SK-N-SH (cell line): Measurements from ENCODE around the gene ARID5A. TPM values are rescaled to one million over a fixed set of nuclear protein-coding genes. Genes with fewer than 3 reads are reported as not detected.

Source experiments
- CTCF ChIA-PET: fragments of 300-600, 350-600 bp; formaldehyde crosslinking; extraction: SDS; loops from one replicate; lab custom pipeline; 2021; lab: Yijun Ruan, JAX
- POLR2A ChIA-PET: fragments of 350-600 bp; sonication (Branson Sonifier 250); formaldehyde crosslinking; extraction: SDS; loops from one replicate; lab custom pipeline; 2020; ENCODE audit warnings: antibody characterized with exemption, inconsistent platforms; lab: Yijun Ruan, JAX
- DNase-seq: peaks from one replicate; pipeline ENCODE4 v3.0.0; 2012
- H2AFZ ChIP-seq: fragments of 200-600 bp; sonication (generic); 2 replicates; pipeline ENCODE4 v1.8.1; 2016; ENCODE audit warnings: antibody characterized with exemption, mild to moderate bottlenecking, low read depth
- H3F3A ChIP-seq: fragments of 200-600 bp; sonication (generic); replicated peaks from 2 replicates; pipeline ENCODE3; 2016; ENCODE audit warnings: antibody characterized with exemption, mild to moderate bottlenecking; ENCODE audit not compliant: insufficient read depth
- H3K27ac ChIP-seq, 2 experiments: fragments of 200-500 bp in 1 of 2; fragments of 200-600 bp in 1 of 2; sonication (Bioruptor generic) in 1 of 2; sonication (generic), shearing (Covaris generic) in 1 of 2; 2 replicates each; pipeline versions ENCODE4 v1.5.1 to v1.6.1; 2014 to 2016; ENCODE audit warnings: low read depth in 2 of 2, inconsistent platforms in 1 of 2, low read length in 1 of 2, mild to moderate bottlenecking in 1 of 2, mixed read lengths in 1 of 2
- H3K27me3 ChIP-seq: fragments of 200-600 bp; sonication (generic), shearing (Covaris generic); 2 replicates; pipeline ENCODE4 v1.6.1; 2016; ENCODE audit warnings: mixed run types; ENCODE audit not compliant: insufficient read depth
- H3K36me3 ChIP-seq, 2 experiments: fragments of 200-500 bp in 1 of 2; fragments of 200-600 bp in 1 of 2; sonication (Bioruptor generic) in 1 of 2; sonication (generic) in 1 of 2; replicated peaks in 1 of 2; 2 replicates each; pipeline versions ENCODE3 to v1.5.1; 2014 to 2016; ENCODE audit warnings: low read length in 1 of 2, mild to moderate bottlenecking in 1 of 2; ENCODE audit not compliant: insufficient read depth in 2 of 2, control insufficient read depth in 1 of 2
- H3K4me1 ChIP-seq, 2 experiments: fragments of 200-500 bp in 1 of 2; fragments of 200-600 bp in 1 of 2; sonication (Bioruptor generic) in 1 of 2; sonication (generic), shearing (Covaris generic) in 1 of 2; 2 replicates each; pipeline versions ENCODE4 v1.5.1 to v1.6.1; 2014 to 2016; ENCODE audit warnings: low read depth in 1 of 2, low read length in 1 of 2, mixed run types in 1 of 2; ENCODE audit not compliant: insufficient read depth in 2 of 2, control insufficient read depth in 1 of 2
- H3K4me2 ChIP-seq: fragments of 200-600 bp; sonication (generic), shearing (Covaris generic); 2 replicates; pipeline ENCODE4 v1.6.1; 2017; ENCODE audit warnings: mixed run types
- H3K4me3 ChIP-seq, 2 experiments: fragments of 200-500 bp in 1 of 2; fragments of 200-600 bp in 1 of 2; sonication (Bioruptor generic) in 1 of 2; sonication (generic), shearing (Covaris generic) in 1 of 2; 2 replicates each; pipeline versions ENCODE4 v1.5.1 to v1.8.1; 2014 to 2016; ENCODE audit warnings: low read depth in 2 of 2, inconsistent platforms in 1 of 2, low read length in 1 of 2, mild to moderate bottlenecking in 1 of 2, mixed read lengths in 1 of 2, moderate library complexity in 1 of 2
- H3K79me2 ChIP-seq: fragments of 200-600 bp; sonication (generic); 2 replicates; pipeline ENCODE4 v1.8.1; 2017; ENCODE audit warnings: mild to moderate bottlenecking; ENCODE audit not compliant: insufficient read depth
- H3K9ac ChIP-seq: fragments of 200-600 bp; sonication (generic); 2 replicates; pipeline ENCODE4 v1.6.1; 2017; ENCODE audit warnings: mixed run types
- H3K9me2 ChIP-seq: fragments of 200-600 bp; sonication (generic); 2 replicates; pipeline ENCODE4 v1.6.1; 2017; ENCODE audit warnings: mixed run types
- H3K9me3 ChIP-seq: fragments of 200-600 bp; sonication (generic); 2 replicates; pipeline ENCODE4 v1.6.1; 2017; ENCODE audit warnings: mixed run types, mild to moderate bottlenecking, moderate library complexity
- H4K20me1 ChIP-seq: fragments of 200-600 bp; sonication (generic); 2 replicates; pipeline ENCODE4 v1.6.1; 2017; ENCODE audit warnings: mild to moderate bottlenecking, mixed run types; ENCODE audit not compliant: insufficient read depth
- CHD2 ChIP-seq: fragments of 150-350 bp; IDR thresholded peaks from 2 replicates; pipeline ENCODE4 v1.6.1; 2018; ENCODE audit warnings: low read length; ENCODE audit not compliant: partially characterized antibody
- CTCF ChIP-seq: fragments of 200-600 bp; sonication (generic); IDR thresholded peaks from 2 replicates; pipeline ENCODE4 v1.6.1; 2017; ENCODE audit warnings: antibody characterized with exemption, mild to moderate bottlenecking, moderate library complexity
- EZH2phosphoT487 ChIP-seq: fragments of 200-600 bp; sonication (generic); IDR thresholded peaks from 2 replicates; pipeline ENCODE4 v1.6.1; 2017; ENCODE audit warnings: low read depth, mixed run types, mild to moderate bottlenecking, antibody characterized with exemption, moderate library complexity, borderline replicate concordance
- FOXJ3 ChIP-seq: sonication (generic); formaldehyde crosslinking; IDR thresholded peaks from 2 replicates; pipeline ENCODE4 v1.5.1; 2020; ENCODE audit warnings: mild to moderate bottlenecking, missing genetic modification reagents
- FOXM1 ChIP-seq: IDR thresholded peaks from 2 replicates; pipeline ENCODE4 v1.4.0; 2012; ENCODE audit warnings: low read depth, mild to moderate bottlenecking
- GATA2 ChIP-seq: sonication (generic); formaldehyde crosslinking; IDR thresholded peaks from 2 replicates; pipeline ENCODE4 v1.5.0; 2020; ENCODE audit warnings: mild to moderate bottlenecking, missing genetic modification reagents
- JUND ChIP-seq: IDR thresholded peaks from 2 replicates; pipeline ENCODE4 v1.4.0; 2012
- MEF2A ChIP-seq: IDR thresholded peaks from 2 replicates; pipeline ENCODE4 v1.4.0; 2012; ENCODE audit warnings: low read depth, borderline replicate concordance
- NFIC ChIP-seq: IDR thresholded peaks from 2 replicates; pipeline ENCODE4 v1.4.0; 2012; ENCODE audit warnings: borderline replicate concordance
- NRF1 ChIP-seq: IDR thresholded peaks from 2 replicates; pipeline ENCODE4 v1.6.1; 2012; ENCODE audit warnings: low read depth, mild to moderate bottlenecking, low read length
- PBX3 ChIP-seq: IDR thresholded peaks from 2 replicates; pipeline ENCODE4; 2012
- RCOR1 ChIP-seq: fragments of 150-350 bp; IDR thresholded peaks from 2 replicates; pipeline ENCODE4 v1.6.1; 2017; ENCODE audit warnings: antibody characterized with exemption, low read length
- RFX5 ChIP-seq: IDR thresholded peaks from 2 replicates; pipeline ENCODE4 v1.6.1; 2012; ENCODE audit warnings: mild to moderate bottlenecking, improper control_type of control experiment, low read length
- RXRA ChIP-seq: IDR thresholded peaks from 2 replicates; pipeline ENCODE4 v1.4.0; 2012; ENCODE audit warnings: low read depth, mild to moderate bottlenecking, borderline replicate concordance
- SMC3 ChIP-seq: IDR thresholded peaks from 2 replicates; pipeline ENCODE4 v1.6.1; 2012; ENCODE audit warnings: low read depth, low read length, improper control_type of control experiment
- TAF1 ChIP-seq: IDR thresholded peaks from 2 replicates; pipeline ENCODE4 v1.6.1; 2012; ENCODE audit warnings: low read depth, mild to moderate bottlenecking, low read length, moderate library complexity, borderline replicate concordance
- TEAD4 ChIP-seq: IDR thresholded peaks from 2 replicates; pipeline ENCODE4 v1.4.0; 2012; ENCODE audit warnings: mild to moderate bottlenecking, borderline replicate concordance; ENCODE audit not compliant: insufficient read depth
- USF1 ChIP-seq: IDR thresholded peaks from 2 replicates; pipeline ENCODE4 v1.4.0; 2012; ENCODE audit warnings: low read depth, borderline replicate concordance
- ZBTB33 ChIP-seq: IDR thresholded peaks from 2 replicates; pipeline ENCODE4 v1.4.0; 2012; ENCODE audit warnings: low read depth, borderline replicate concordance
- WGBS: methylation state at CpG from one replicate; pipeline ENCODE4 v1.1.6; 2017; ENCODE audit warnings: low lambda C conversion rate; 5-methylcytosine and 5-hydroxymethylcytosine counted together
- polyA plus RNA-seq, 3 experiments: library from polyadenylated mRNA; depleted of rRNA; stranded (reverse); fragments of >200 nt; gene quantifications; 2 replicates each; pipeline ENCODE4 v1.2.3, GENCODE V29; 2012

Gene ARID5A
- polyA plus RNA-seq, 1 of the 3 experiments (the other 2 are of a cell fraction), result 3.3 TPM

GRCh38 chr2:96601382-96602292, 65.1 kb downstream of the ARID5A start:
- H3F3A ChIP-seq, result no peaks in the 10 kb centered on the region
- no peaks in the 10 kb centered on the region for H3K27me3 ChIP-seq
- no peak overlapping the region for H3K4me2 ChIP-seq
- TF ChIP-seq SMC3, result no peak
- TF ChIP-seq PBX3, result no peak
- no peak for TF ChIP-seq USF1
- TF ChIP-seq TAF1, result no peak
- TF ChIP-seq JUND, result no peak
- TF ChIP-seq CTCF, result no peak
- TF ChIP-seq RCOR1, result no peak
- no peak for TF ChIP-seq RFX5
- TF ChIP-seq TEAD4, result no peak
- no peak for TF ChIP-seq RXRA
- no peak for TF ChIP-seq NRF1
- no peak for TF ChIP-seq CHD2
- TF ChIP-seq ZBTB33, result no peak
- TF ChIP-seq FOXM1, result no peak
- TF ChIP-seq MEF2A, result no peak
- no peak for TF ChIP-seq GATA2 (CRISPR knock-in tag)
- TF ChIP-seq EZH2phosphoT487, result no peak
- TF ChIP-seq NFIC, result no peak
- no peak for TF ChIP-seq FOXJ3 (CRISPR knock-in tag)
- no peaks in the 10 kb centered on the region for H4K20me1 ChIP-seq
- no peak overlapping the region for H3K27ac ChIP-seq
- H2AFZ ChIP-seq, result no peak overlapping the region
- H3K4me3 ChIP-seq, result no peak overlapping the region
- no peak for DNase-seq
- CTCF ChIA-PET, result interaction anchor here (0.5 to 0.9 kb wide), 3 partner anchors 61 to 609 kb away, joined by 3 to 4 read pairs (median 3); no protein-coding TSS in a partner anchor
- H3K9me3 ChIP-seq, result no peaks in the 10 kb centered on the region
- whole genome bisulfite sequencing, result 96% methylated on average over 4 of the region's 8 CpGs
- H3K36me3 ChIP-seq, result peaks cover 58 to 86% of the 10 kb centered on the region in 2 experiments
- no peaks in the 10 kb centered on the region for H3K79me2 ChIP-seq
- no peaks in the 10 kb centered on the region; a peak in 2 of 4 replicates for H3K4me1 ChIP-seq
- no peak overlapping the region for H3K9ac ChIP-seq
- H3K9me2 ChIP-seq, result no peaks in the 10 kb centered on the region
- POLR2A ChIA-PET, result no interaction called here
